GM12865 (cell line): ENCODE results near the gene ADD3.

Experiments used
- DNase-seq: peaks from one replicate; pipeline ENCODE4 v3.0.0; 2010; ENCODE audit warnings: low read depth
- H3K4me3 ChIP-seq: 2 replicates; pipeline ENCODE4 v1.5.1; 2011; ENCODE audit warnings: mild to moderate bottlenecking, low read depth, low read length, control low read depth
- CTCF ChIP-seq: IDR thresholded peaks from 2 replicates; pipeline ENCODE4 v1.5.1; 2011; ENCODE audit warnings: low read length, control low read depth, low read depth, inconsistent platforms; ENCODE audit not compliant: insufficient read depth; ENCODE audit errors: missing control alignments

The ADD3 gene

DNA sequence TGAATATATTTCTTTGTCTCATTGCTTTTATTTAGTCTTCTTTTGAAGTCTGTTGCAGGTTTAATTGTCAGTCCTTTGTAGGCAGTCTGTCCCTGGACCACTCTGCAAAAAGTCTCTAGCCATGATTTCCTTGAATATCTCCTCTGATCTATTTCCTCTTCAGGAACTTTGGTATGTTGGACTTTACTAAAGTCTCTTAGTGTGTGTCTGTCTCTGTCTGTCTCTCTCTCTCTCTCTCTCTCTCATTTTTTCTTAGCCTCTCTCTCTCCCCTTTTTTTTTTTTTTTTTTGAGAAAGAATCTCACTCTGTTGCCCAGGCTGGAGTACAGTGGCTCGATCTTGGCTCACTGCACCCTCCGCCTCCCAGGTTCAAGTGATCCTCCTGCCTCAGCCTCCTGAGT lies 57.5 kb downstream of the ADD3 start:
- TF ChIP-seq CTCF, result no peak
- no peak for DNase-seq
- no peak overlapping the region for H3K4me3 ChIP-seq

DNA sequence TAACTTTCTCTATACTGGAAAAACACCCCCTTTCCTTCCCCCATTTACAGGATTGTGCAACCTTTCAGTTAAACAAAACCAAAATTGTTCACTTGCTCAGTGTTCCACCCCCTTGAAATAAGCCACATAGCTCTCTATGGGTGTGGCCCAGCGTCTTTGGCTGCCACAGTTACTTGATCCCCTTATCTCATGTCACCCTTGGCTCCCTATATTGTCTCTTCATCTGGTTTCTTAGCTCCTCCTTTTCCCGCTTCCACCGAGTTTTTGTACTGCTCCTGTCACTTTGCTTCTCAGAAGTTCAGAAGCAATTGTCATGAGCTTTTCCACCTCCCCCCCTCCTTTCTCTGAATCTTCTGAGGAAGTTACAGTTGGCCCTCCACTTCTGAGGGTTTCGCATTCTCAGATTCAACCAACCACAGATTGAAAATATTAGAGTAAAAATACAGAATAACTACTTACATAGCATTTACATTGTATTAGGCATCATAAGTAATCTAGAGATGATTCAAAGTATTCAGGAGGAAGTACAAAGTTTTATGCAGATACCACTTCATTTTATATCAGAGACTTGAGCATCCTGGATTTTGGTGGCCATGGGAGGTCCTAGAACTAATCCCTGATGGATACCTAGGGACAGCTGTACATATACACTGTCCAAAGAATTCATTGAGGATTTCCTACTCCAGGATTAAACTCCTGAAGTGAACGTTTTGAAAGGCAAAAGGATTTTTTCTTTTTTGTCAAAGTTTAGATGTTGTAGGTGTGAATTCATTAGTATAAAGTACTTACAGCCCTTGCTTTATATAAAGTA lies 60.4 kb downstream of the ADD3 start:
- peak; percentile 81 for DNase-seq
- TF ChIP-seq CTCF, result no peak
- H3K4me3 ChIP-seq, result peak overlapping the region; percentile 23

GRCh38 chr10:110068780-110069179 lies 61.0 kb downstream of the ADD3 start:
- DNase-seq, result no peak
- H3K4me3 ChIP-seq, result no peak overlapping the region
- TF ChIP-seq CTCF, result no peak

GRCh38 chr10:110069502-110069982 lies 61.8 kb downstream of the ADD3 start:
- TF ChIP-seq CTCF, result no peak
- DNase-seq, result peak; percentile 80
- peak overlapping the region; percentile 55 for H3K4me3 ChIP-seq

- no peak for TF ChIP-seq CTCF
- H3K4me3 ChIP-seq, result no peak overlapping the region
- no peak for DNase-seq
These were observed 66.1 kb downstream of the ADD3 start for GRCh38 chr10:110073896-110074295.

- TF ChIP-seq CTCF, result no peak
- DNase-seq, result no peak
These were observed 66.5 kb downstream of the ADD3 start for GRCh38 chr10:110074298-110074697.

More at GRCh38 chr10:110074298-110074697, 66.5 kb downstream of the ADD3 start:
- no peak overlapping the region for H3K4me3 ChIP-seq
